Activated naive CD4-positive, alpha-beta T cell treated with anti-CD3 and anti-CD28 coated beads, Interleukin-2, amount 10 ng/mL, durations not matched to agents 5 hours and 36 hours (primary cell): ENCODE measurements around the gene RAB24. TPM values are rescaled to one million over a fixed set of nuclear protein-coding genes. Genes with fewer than 3 reads are reported as not detected.

Experiments used
- total RNA-seq, 2 experiments: library from RNA; stranded (reverse); gene quantifications; one replicate each; pipeline ENCODE4 v1.2.3, GENCODE V29; 2021

The RAB24 gene
- total RNA-seq, result 10 to 100 TPM; 43.4 to 43.8 TPM

GRCh38 chr5:177303121-177303924 is at the start of gene RAB24, which contains the start of gene PRELID1:
TSS of gene RAB24 (minus strand) at chr5:177303719. CDS start at chr5:177303288, 431 bp downstream.
TSS of gene PRELID1 (plus strand) at chr5:177303799. CDS start at chr5:177303986, 187 bp downstream.

DNA sequence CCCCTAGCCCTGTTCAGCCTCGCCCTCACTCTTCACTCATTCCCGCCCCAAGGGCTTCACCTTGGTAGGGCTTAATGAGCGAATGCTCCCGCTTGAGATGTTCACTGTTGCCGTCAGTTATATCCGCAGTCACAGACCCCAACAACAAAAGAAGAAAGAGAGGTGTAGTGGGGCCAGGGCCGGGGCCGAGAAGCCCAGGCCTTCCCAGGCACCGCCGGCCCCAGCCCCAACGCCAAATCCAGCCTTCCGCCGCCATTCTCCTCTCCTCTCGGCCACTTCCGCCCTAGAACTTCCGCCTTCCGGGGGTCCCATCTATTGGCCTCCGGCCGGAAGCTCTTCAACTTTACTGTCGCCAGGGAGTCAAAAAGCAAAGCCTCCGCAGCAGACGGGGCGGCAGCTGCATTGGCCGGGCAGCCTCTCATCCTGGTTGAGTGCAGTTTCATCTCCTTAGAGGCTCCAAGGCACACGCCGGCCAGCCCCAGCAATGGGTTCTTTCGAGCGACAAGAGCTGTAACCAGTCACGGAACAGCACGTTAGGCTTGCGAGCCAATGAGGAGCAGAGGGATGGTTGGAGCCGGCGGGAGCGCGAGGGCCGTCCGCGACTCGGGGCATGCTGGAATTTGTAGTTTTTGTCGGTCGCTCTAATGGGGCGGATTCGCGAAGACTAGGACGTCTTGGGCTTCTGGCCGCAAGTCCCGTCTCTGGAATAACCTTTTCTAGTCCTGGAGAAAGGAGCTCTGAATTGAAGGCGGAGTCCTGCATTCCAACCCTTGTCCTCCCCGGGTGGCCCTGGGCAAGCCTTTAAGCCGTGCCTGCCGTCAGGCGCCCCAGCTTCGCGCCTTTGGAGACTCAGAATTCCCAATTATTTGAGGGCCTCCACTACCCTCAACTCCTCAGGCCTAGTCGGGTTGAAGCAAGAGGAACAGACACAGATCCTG is 48.1 kb upstream of the RAB24 start, which contains the start of gene LMAN2:
LMAN2 (minus strand) TSS at position 277 of the 938 bp plus-strand sequence; CDS start at position 256, 21 bp downstream.

GRCh38 chr5:177311723-177312648 is 8.5 kb upstream of the RAB24 start, which contains the start of gene MXD3:
TSS of gene MXD3 (minus strand) at chr5:177311898. CDS start at chr5:177311830, 68 bp downstream.

Other genes starting within 250 kb of the RAB24 start
- gene FGFR4, start 216.8 kb downstream of the RAB24 start, total RNA-seq, result under 1 TPM; 0.26 to 0.96 TPM
- 10 to 100 TPM; 85.7 to 91.1 TPM for gene NSD1, start 169.9 kb downstream of the RAB24 start, total RNA-seq
- gene PRELID1, start 80 bp upstream of the RAB24 start, total RNA-seq, result 100 to 1,000 TPM; 107 to 112 TPM
- gene MXD3, start 8.2 kb upstream of the RAB24 start, total RNA-seq, result 10 to 100 TPM; 72.1 to 73.2 TPM
- gene LMAN2, start 47.9 kb upstream of the RAB24 start, total RNA-seq, result 100 to 1,000 TPM; 103 to 109 TPM
- gene RGS14, start 54.2 kb upstream of the RAB24 start, total RNA-seq, result 100 to 1,000 TPM; 118 to 121 TPM
- gene SLC34A1, start 80.7 kb upstream of the RAB24 start, total RNA-seq, result under 1 TPM; 0.38 to 0.43 TPM
- not detected for gene PFN3, start 96.9 kb upstream of the RAB24 start, total RNA-seq
- under 1 TPM; 0.68 to 0.70 TPM for gene F12, start 105.8 kb upstream of the RAB24 start, total RNA-seq
- 100 to 1,000 TPM; 246 to 250 TPM for gene GRK6, start 123.0 kb upstream of the RAB24 start, total RNA-seq
- gene PRR7, start 143.1 kb upstream of the RAB24 start, total RNA-seq, result 1 to 10 TPM; 8.4 to 8.7 TPM
- 1 to 10 TPM; 4.7 to 5.0 TPM for gene DBN1, start 169.9 kb upstream of the RAB24 start, total RNA-seq
- 10 to 100 TPM; 26.6 to 27.3 TPM for gene PDLIM7, start 193.9 kb upstream of the RAB24 start, total RNA-seq
- gene DOK3, start 206.1 kb upstream of the RAB24 start, total RNA-seq, result 1 to 10 TPM; 2.1 to 3.3 TPM
- 100 to 1,000 TPM in 1 of 2 experiments, 10 to 100 TPM in 1; 98.2 to 101 TPM for gene DDX41, start 213.2 kb upstream of the RAB24 start, total RNA-seq